ENCODE data around the gene LIMK1. TPM values are rescaled to one million over a fixed set of nuclear protein-coding genes. Genes with fewer than 3 reads are reported as not detected.

Gene LIMK1
- total and polyA plus RNA-seq, 2 donors (not counting 3 experiments of a cell fraction or from before 2014, with no cell fraction given) = 52.9 to 54.5 TPM

GRCh38 chr7:74052628-74053027 lies 31.0 kb upstream of the LIMK1 start:
- peaks cover 0 to under 1% of the 10 kb centered on the region in 2 experiments for H3K27me3 ChIP-seq (ENCODE audit: control insufficient read depth in 2 of 2, insufficient read depth in 2 of 2, low read length in 2 of 2)
- no peak for TF ChIP-seq JUN (IDR thresholded peaks at IDR 0.05; ENCODE audit: borderline replicate concordance, insufficient read depth, insufficient read length, low read depth)
- TF ChIP-seq FOS (IDR thresholded peaks at IDR 0.05; ENCODE audit: borderline replicate concordance, insufficient read depth, low read length) = no peak
- TF ChIP-seq GATA2 (IDR thresholded peaks at IDR 0.05; ENCODE audit: insufficient read depth, insufficient read length, low read depth, low read length) = no peak
- TF ChIP-seq POLR2AphosphoS5 (IDR thresholded peaks at IDR 0.05; ENCODE audit: insufficient read depth, low read depth, low read length) = no peak
- TF ChIP-seq EZH2 (IDR thresholded peaks at IDR 0.05; ENCODE audit: borderline replicate concordance, low read depth, low read length, severe bottlenecking) = no peak
- no peak for TF ChIP-seq POLR2A (IDR thresholded peaks at IDR 0.05; ENCODE audit: low read depth, low read length)
- H3K9me1 ChIP-seq (replicated peaks; ENCODE audit: control insufficient read depth, extremely low read depth, insufficient read depth, low read length) = no peaks in the 10 kb centered on the region
- H3K4me3 ChIP-seq (replicated peaks in 1 of 3; ENCODE audit: insufficient read depth in 1 of 3, low read depth in 1 of 3, low read length in 3 of 3) = no peak overlapping the region
- ChIA-PET CTCF (interaction anchor here (1.2 to 2.0 kb wide), 3 partner anchors 26 to 186 kb away, joined by 3 to 9 read pairs (median 5); no protein-coding TSS in a partner anchor), POLR2A (interaction anchor here (0.7 kb wide), 1 partner anchor 130 kb away, joined by 4 read pairs; no protein-coding TSS in a partner anchor)
- DNase-seq (ENCODE audit: low read depth, low spot score) = no peak
- no peak overlapping the region for H3K9ac ChIP-seq (replicated peaks; ENCODE audit: extremely low read depth, insufficient read depth, low read length)
- intact Hi-C loops (cut with micrococcal nuclease) = no loop called here
- H3K36me3 ChIP-seq (ENCODE audit: control insufficient read depth in 2 of 2, extremely low read depth in 1 of 2, insufficient read depth in 2 of 2, low read length in 2 of 2) = no peaks in the 10 kb centered on the region
- H3K4me1 ChIP-seq (ENCODE audit: control insufficient read depth, extremely low read depth, insufficient read depth, low read length) = no peaks in the 10 kb centered on the region
- H3K79me2 ChIP-seq (ENCODE audit: control insufficient read depth, insufficient read depth, low read length) = no peaks in the 10 kb centered on the region
- no peak for FAIRE-seq
- H3K27ac ChIP-seq (ENCODE audit: insufficient read depth, low read depth, low read length) = no peak overlapping the region
- no TSS peak for BruUV-seq (replicated peaks)
- dilution Hi-C loops (cut with MboI; ENCODE audit: extremely low pct_ligation_motif_present, low sequenced_read_pairs) = no loop called here
- H4K20me1 ChIP-seq (replicated peaks; ENCODE audit: control insufficient read depth, extremely low read depth, insufficient read depth, low read length) = no peaks in the 10 kb centered on the region
- no peak overlapping the region for H2AFZ ChIP-seq (ENCODE audit: low read depth, low read length)
- H3K9me3 ChIP-seq (replicated peaks; ENCODE audit: control insufficient read depth, insufficient read depth, low read length) = no peaks in the 10 kb centered on the region
- no peak overlapping the region for H3K4me2 ChIP-seq (ENCODE audit: insufficient read depth, low read length)

GRCh38 chr7:74053589-74054186 lies 29.9 kb upstream of the LIMK1 start:
- Histone ChIP-seq H3K9ac (replicated peaks; ENCODE audit: extremely low read depth, insufficient read depth, low read length) (no peak overlapping the region), H4K20me1 (replicated peaks; ENCODE audit: control insufficient read depth, extremely low read depth, insufficient read depth, low read length) (no peaks in the 10 kb centered on the region), H3K9me1 (replicated peaks; ENCODE audit: control insufficient read depth, extremely low read depth, insufficient read depth, low read length) (no peaks in the 10 kb centered on the region), H2AFZ (ENCODE audit: low read depth, low read length) (no peak overlapping the region), H3K79me2 (ENCODE audit: control insufficient read depth, insufficient read depth, low read length) (no peaks in the 10 kb centered on the region), H3K27me3 (ENCODE audit: control insufficient read depth in 2 of 2, insufficient read depth in 2 of 2, low read length in 2 of 2) (peaks cover 0 to 3% of the 10 kb centered on the region in 2 experiments), H3K4me3 (replicated peaks in 1 of 3; ENCODE audit: insufficient read depth in 1 of 3, low read depth in 1 of 3, low read length in 3 of 3) (no peak overlapping the region), H3K27ac (ENCODE audit: insufficient read depth, low read depth, low read length) (no peak overlapping the region), H3K36me3 (ENCODE audit: control insufficient read depth in 2 of 2, extremely low read depth in 1 of 2, insufficient read depth in 2 of 2, low read length in 2 of 2) (no peaks in the 10 kb centered on the region), H3K4me2 (ENCODE audit: insufficient read depth, low read length) (no peak overlapping the region), H3K9me3 (replicated peaks; ENCODE audit: control insufficient read depth, insufficient read depth, low read length) (no peaks in the 10 kb centered on the region), H3K4me1 (ENCODE audit: control insufficient read depth, extremely low read depth, insufficient read depth, low read length) (no peaks in the 10 kb centered on the region)
- intact Hi-C loops (cut with micrococcal nuclease) = no loop called here
- dilution Hi-C loops (cut with MboI; ENCODE audit: extremely low pct_ligation_motif_present, low sequenced_read_pairs) = no loop called here
- POLR2A ChIA-PET = no interaction called here
- FAIRE-seq (no peak), DNase-seq (ENCODE audit: low read depth, low spot score) (no peak)
- BruUV-seq (replicated peaks) = no TSS peak
- CTCF ChIA-PET = interaction anchor here (1.2 to 1.7 kb wide), 3 partner anchors 24 to 47 kb away, joined by 3 to 9 read pairs (median 4); no protein-coding TSS in a partner anchor
- TF ChIP-seq MYC (IDR thresholded peaks at IDR 0.05; ENCODE audit: low read depth, low read length) (no peak), POLR2AphosphoS5 (IDR thresholded peaks at IDR 0.05; ENCODE audit: insufficient read depth, low read depth, low read length) (no peak), JUN (IDR thresholded peaks at IDR 0.05; ENCODE audit: borderline replicate concordance, insufficient read depth, insufficient read length, low read depth) (no peak), GATA2 (IDR thresholded peaks at IDR 0.05; ENCODE audit: insufficient read depth, insufficient read length, low read depth, low read length) (no peak), CTCF (IDR thresholded peaks at IDR 0.05; ENCODE audit: extremely low read depth in 1 of 2, insufficient read depth in 1 of 2, low read depth in 1 of 2, low read length in 2 of 2) (no peak), EZH2 (IDR thresholded peaks at IDR 0.05; ENCODE audit: borderline replicate concordance, low read depth, low read length, severe bottlenecking) (no peak), POLR2A (IDR thresholded peaks at IDR 0.05; ENCODE audit: low read depth, low read length) (no peak), MAX (IDR thresholded peaks at IDR 0.05; ENCODE audit: insufficient read depth, insufficient read length) (no peak), FOS (IDR thresholded peaks at IDR 0.05; ENCODE audit: borderline replicate concordance, insufficient read depth, low read length) (no peak)
